Measurements from ENCODE around the gene TMEM253.

DNA sequence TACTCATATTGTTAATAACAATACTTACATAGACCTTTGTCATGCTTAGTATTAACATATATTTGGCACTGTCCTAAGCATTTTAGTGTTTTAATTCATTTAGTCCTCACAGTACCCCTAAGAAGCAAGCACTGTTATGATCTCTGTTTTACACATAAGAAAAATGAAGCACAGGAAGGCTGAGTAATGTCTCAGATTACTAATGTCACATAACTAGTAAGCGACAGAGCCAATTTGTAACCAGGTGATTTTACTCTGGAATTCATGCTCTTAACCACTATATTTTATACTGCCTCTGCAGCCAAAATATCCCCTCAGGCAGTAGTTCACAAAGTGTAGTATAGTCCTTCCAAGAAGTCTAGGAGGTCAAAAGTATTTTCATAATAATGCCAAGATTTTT is 20.3 kb downstream of the TMEM253 start:
- TF ChIP-seq, protein P1, sequence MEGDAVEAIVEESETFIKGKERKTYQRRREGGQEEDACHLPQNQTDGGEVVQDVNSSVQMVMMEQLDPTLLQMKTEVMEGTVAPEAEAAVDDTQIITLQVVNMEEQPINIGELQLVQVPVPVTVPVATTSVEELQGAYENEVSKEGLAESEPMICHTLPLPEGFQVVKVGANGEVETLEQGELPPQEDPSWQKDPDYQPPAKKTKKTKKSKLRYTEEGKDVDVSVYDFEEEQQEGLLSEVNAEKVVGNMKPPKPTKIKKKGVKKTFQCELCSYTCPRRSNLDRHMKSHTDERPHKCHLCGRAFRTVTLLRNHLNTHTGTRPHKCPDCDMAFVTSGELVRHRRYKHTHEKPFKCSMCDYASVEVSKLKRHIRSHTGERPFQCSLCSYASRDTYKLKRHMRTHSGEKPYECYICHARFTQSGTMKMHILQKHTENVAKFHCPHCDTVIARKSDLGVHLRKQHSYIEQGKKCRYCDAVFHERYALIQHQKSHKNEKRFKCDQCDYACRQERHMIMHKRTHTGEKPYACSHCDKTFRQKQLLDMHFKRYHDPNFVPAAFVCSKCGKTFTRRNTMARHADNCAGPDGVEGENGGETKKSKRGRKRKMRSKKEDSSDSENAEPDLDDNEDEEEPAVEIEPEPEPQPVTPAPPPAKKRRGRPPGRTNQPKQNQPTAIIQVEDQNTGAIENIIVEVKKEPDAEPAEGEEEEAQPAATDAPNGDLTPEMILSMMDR (IDR thresholded peaks at IDR 0.05): no peak
- no peak for TF ChIP-seq POLR2A (IDR thresholded peaks at IDR 0.05)

Data from lower leg skin (tissue), 3 donors.